Ovary (tissue), 3 donors: Measurements from ENCODE around the gene KDSR.

Experiments
- CTCF ChIP-seq, 3 donors: fragments of 450-650 bp in 2 of 3; fragments of 200-600 bp in 1 of 3; IDR thresholded peaks; one replicate each; pipeline versions ENCODE4 v1.5.1 to v1.8.0; 2016 to 2022; ENCODE audit warnings: antibody characterized with exemption in 3 of 3, mild to moderate bottlenecking in 1 of 3
- EP300 ChIP-seq: sonication (generic); formaldehyde crosslinking; IDR thresholded peaks from one replicate; pipeline ENCODE4 v1.6.1; 2017; ENCODE audit warnings: antibody characterized with exemption
- POLR2A ChIP-seq: fragments of 450-650 bp; IDR thresholded peaks from one replicate; pipeline ENCODE4 v1.6.1; 2017; ENCODE audit warnings: antibody characterized with exemption, mild to moderate bottlenecking, moderate library complexity
- donor health status: DM: no; HTN: no; CAD: no.

DNA sequence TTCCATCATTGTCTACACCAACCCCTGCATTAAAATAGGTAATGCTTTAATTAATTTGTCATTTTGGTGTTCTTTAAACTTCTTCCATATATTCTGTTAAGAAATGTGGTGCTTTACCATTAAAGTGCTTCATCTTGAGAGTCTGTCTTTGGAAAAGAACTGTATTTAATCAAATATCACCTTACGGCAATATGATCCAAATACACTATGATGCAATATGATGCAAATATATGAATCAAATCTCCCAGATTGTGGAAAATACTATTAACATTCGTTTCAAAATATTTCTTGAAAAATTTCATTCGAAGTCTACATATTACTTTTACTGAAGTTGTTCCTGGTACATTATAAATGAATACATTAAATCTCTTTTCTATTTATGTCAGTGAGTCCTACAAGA is 32.3 kb upstream of the KDSR start:
- no peak for TF ChIP-seq CTCF (IDR thresholded peaks at IDR 0.05)
- no peak for TF ChIP-seq POLR2A
- no peak for TF ChIP-seq EP300
